GM21367 (cell line): Measurements from ENCODE around the gene VPS26C.
"Not testable (repeated sequence)": the region's sequence is repeated elsewhere in the genome, so short reads cannot be mapped to it uniquely, and the experiment has no call there.

Source experiments
- ATAC-seq: cut with Tn5 transposase; IDR thresholded peaks from one replicate; pipeline ENCODE4 v1.9.1; 2021; ENCODE audit not compliant: unreplicated experiment

VPS26C gene

GRCh38 chr21:37231671-37232070, 35.5 kb downstream of the VPS26C start:
- ATAC-seq = no peak

GRCh38 chr21:37231249-37231645, 35.9 kb downstream of the VPS26C start:
- ATAC-seq = no peak

- no peak for ATAC-seq
These were observed 36.4 kb downstream of the VPS26C start for GRCh38 chr21:37230632-37231248.

- ATAC-seq = no peak
These were observed 39.1 kb downstream of the VPS26C start for GRCh38 chr21:37228003-37228400.

- no peak for ATAC-seq
These were observed 39.8 kb downstream of the VPS26C start for GRCh38 chr21:37227071-37228002.

GRCh38 chr21:37226041-37226920, 40.9 kb downstream of the VPS26C start:
- ATAC-seq = no peak

GRCh38 chr21:37224861-37225839, 42.0 kb downstream of the VPS26C start:
- no peak for ATAC-seq

GRCh38 chr21:37223804-37224345, 43.3 kb downstream of the VPS26C start:
- no peak for ATAC-seq

GRCh38 chr21:37222248-37222647, 44.9 kb downstream of the VPS26C start:
- not testable (repeated sequence) for ATAC-seq

GRCh38 chr21:37220981-37221664, 46.0 kb downstream of the VPS26C start:
- ATAC-seq = peak; percentile 64

- peak; percentile 35 for ATAC-seq
These were observed 46.6 kb downstream of the VPS26C start for GRCh38 chr21:37220433-37220980.

GRCh38 chr21:37219761-37220432, 47.2 kb downstream of the VPS26C start:
- no peak for ATAC-seq

GRCh38 chr21:37214952-37215351, 52.2 kb downstream of the VPS26C start:
- ATAC-seq = no peak

GRCh38 chr21:37210799-37211198, 56.3 kb downstream of the VPS26C start:
- no peak for ATAC-seq

GRCh38 chr21:37210130-37210529, 57.0 kb downstream of the VPS26C start:
- no peak for ATAC-seq

- ATAC-seq = no peak
These were observed 58.4 kb downstream of the VPS26C start for GRCh38 chr21:37208741-37209225.

GRCh38 chr21:37208056-37208721, 58.9 kb downstream of the VPS26C start:
- ATAC-seq = peak; percentile 51
